Psoas muscle (tissue), 8 donors: ENCODE data around the gene ADAM8. TPM values are rescaled to one million over a fixed set of nuclear protein-coding genes. Genes with fewer than 3 reads are reported as not detected.
"Not testable (repeated sequence)": the region's sequence is repeated elsewhere in the genome, so short reads cannot be mapped to it uniquely, and the experiment has no call there.

Source experiments
- ATAC-seq, 4 donors: fragments of 200-7000 bp; cut with Tn5 transposase; one replicate each; pipeline ENCODE4 v1.9.1; 2020; ENCODE audit warnings: moderate library complexity in 3 of 4, mild to moderate bottlenecking in 2 of 4
- DNase-seq, 2 donors: peaks; one replicate each; pipeline ENCODE4 v3.0.0-alpha.2; 2020
- H3K27ac ChIP-seq: fragments of 200-600 bp; one replicate; pipeline ENCODE4 v1.8.0; 2022
- H3K27me3 ChIP-seq, 3 donors: fragments of 200-600 bp in 1 of 3; one replicate each; pipeline versions ENCODE4 v1.6.1 to v1.8.0; 2013 to 2022; ENCODE audit warnings: low read length in 2 of 3, mild to moderate bottlenecking in 2 of 3, moderate library complexity in 1 of 3; ENCODE audit not compliant: insufficient read depth in 3 of 3
- H3K36me3 ChIP-seq, 2 donors: fragments of 200-600 bp in 1 of 2; one replicate each; pipeline versions ENCODE4 v1.6.1 to v1.8.0; 2013 to 2022; ENCODE audit warnings: low read depth in 1 of 2, mild to moderate bottlenecking in 1 of 2, moderate library complexity in 1 of 2; ENCODE audit not compliant: insufficient read depth in 1 of 2
- H3K4me1 ChIP-seq: fragments of 200-600 bp; one replicate; pipeline ENCODE4 v1.8.0; 2022
- H3K4me3 ChIP-seq: fragments of 200-600 bp; one replicate; pipeline ENCODE4 v1.8.0; 2022; ENCODE audit warnings: mild to moderate bottlenecking
- H3K9me3 ChIP-seq: fragments of 200-600 bp; one replicate; pipeline ENCODE4 v1.8.0; 2022
- CTCF ChIP-seq: fragments of 200-600 bp; IDR thresholded peaks from one replicate; pipeline ENCODE4 v1.8.0; 2022; ENCODE audit warnings: antibody characterized with exemption
- WGBS, 3 donors: extraction: QIAGEN DNeasy Blood & Tissue Kit; methylation state at CpG; one replicate each; pipeline versions ENCODE4 v1.1.6 to v1.1.7; 2013; 5-methylcytosine and 5-hydroxymethylcytosine counted together
- intact Hi-C, 2 donors: fragments of 100-400 bp; cut with DNase I; formaldehyde crosslinking; loops; one replicate each; pipeline versions ENCODE4 v1.11.0 to v1.14.2; 2022
- polyA plus RNA-seq, 3 donors: library from polyadenylated mRNA; stranded (reverse); fragments of 200-250 nt; gene quantifications; one replicate each; pipeline ENCODE4 v1.2.3, GENCODE V29; 2013
- total RNA-seq, 4 donors: library from RNA; stranded (reverse); fragmentation: NEBNext Ultra II Directional in 2 of 4; extraction: Animal tissue kit (Norgen Biotek cat#: 25700) in 2 of 4; gene quantifications; one replicate each; pipeline versions ENCODE4 v1.2.1 to v1.2.4, GENCODE V29; 2021 to 2023
- donor health status: healthy with polysubstance abuse.
- donor health status: DM: no; HTN: no; CAD: no; lungs with moderate emphysema.
- donor health status: Bipolar disorder and iron deficiency.
- donor health status: healthy.
- donor health status: DM: yes; HTN: yes; CAD: no.
- donor health status: DM: no; HTN: no; CAD: no.
- donor health status: DM: no; HTN: no; CAD: no.
- donor health status: DM: yes; HTN: yes; CAD: no.

ADAM8 gene
- total and polyA plus RNA-seq, 7 donors, result 0.21 to 2.8 (median 2.2) TPM

GRCh38 chr10:133236401-133237240 is 40.0 kb downstream of the ADAM8 start:
- H3K27me3 ChIP-seq, result peaks cover 8 to 87% (median 29%) of the 10 kb centered on the region in 3 donors
- H3K27ac ChIP-seq, result no peak overlapping the region
- ATAC-seq, result no peak
- WGBS, 3 donors, result 0 to 2% (median 1%) methylated on average over 76 to 103 of the region's 103 CpGs
- TF ChIP-seq CTCF, result no peak
- H3K36me3 ChIP-seq, result no peaks in the 10 kb centered on the region
- H3K9me3 ChIP-seq, result no peaks in the 10 kb centered on the region
- no peak for DNase-seq
- intact Hi-C loops, result no loop called here
- H3K4me1 ChIP-seq, result no peaks in the 10 kb centered on the region
- peak overlapping the region; percentile 47 for H3K4me3 ChIP-seq

- WGBS, 3 donors, result 1 to 2% (median 1%) methylated on average over 17 to 18 of the region's 18 CpGs
- TF ChIP-seq CTCF, result no peak
- intact Hi-C loops, result no loop called here
- ATAC-seq (no peak), DNase-seq (no peak)
- Histone ChIP-seq H3K9me3 (no peaks in the 10 kb centered on the region), H3K4me3 (peak overlapping the region; percentile 47), H3K27ac (no peak overlapping the region), H3K36me3 (no peaks in the 10 kb centered on the region), H3K4me1 (no peaks in the 10 kb centered on the region), H3K27me3 (peaks cover 8 to 90% (median 36%) of the 10 kb centered on the region in 3 donors)
Observed at GRCh38 chr10:133235932-133236331, 40.7 kb downstream of the ADAM8 start.

GRCh38 chr10:133235265-133235855 is 41.3 kb downstream of the ADAM8 start:
- TF ChIP-seq CTCF, result no peak

GRCh38 chr10:133234796-133235195 is 41.9 kb downstream of the ADAM8 start:
- H3K27ac ChIP-seq, intact Hi-C loops, H3K9me3 ChIP-seq, H3K4me1 ChIP-seq, ATAC-seq, H3K36me3 ChIP-seq, DNase-seq, H3K4me3 ChIP-seq: not testable (repeated sequence)
- 52 to 67% (median 58%) methylated on average over 7 to 8 of the region's 10 CpGs for WGBS, 3 donors
- H3K27me3 ChIP-seq, result peaks cover 9 to 90% (median 38%) of the 10 kb centered on the region in 3 donors

More at GRCh38 chr10:133235265-133235855, 41.3 kb downstream of the ADAM8 start:
- intact Hi-C loops, result no loop called here
- Histone ChIP-seq H3K4me3 (peak overlapping the region; percentile 47), H3K27ac (no peak overlapping the region), H3K27me3 (peaks cover 11 to 91% (median 37%) of the 10 kb centered on the region in 3 donors), H3K4me1 (no peaks in the 10 kb centered on the region), H3K9me3 (no peaks in the 10 kb centered on the region), H3K36me3 (no peaks in the 10 kb centered on the region)
- DNase-seq (no peak), ATAC-seq (no peak)
- 2 to 3% (median 2%) methylated on average over 28 to 48 of the region's 48 CpGs for WGBS, 3 donors

- Histone ChIP-seq H3K36me3 (no peaks in the 10 kb centered on the region), H3K4me1 (no peaks in the 10 kb centered on the region), H3K9me3 (no peaks in the 10 kb centered on the region), H3K4me3 (no peak overlapping the region), H3K27ac (no peak overlapping the region), H3K27me3 (peaks cover 11 to 92% (median 41%) of the 10 kb centered on the region in 3 donors)
- DNase-seq, result no peak
- intact Hi-C loops, result no loop called here
- TF ChIP-seq CTCF, result no peak
- 33 to 44% (median 43%) methylated on average over 11 of the region's 11 CpGs for WGBS, 3 donors
- ATAC-seq, result no peak
Observed at GRCh38 chr10:133231946-133232574, 44.6 kb downstream of the ADAM8 start.
